Activated naive CD8-positive, alpha-beta T cell treated with anti-CD3 and anti-CD28 coated beads, Interleukin-2, amount 50 U/mL, for 16 hours (primary cell): ENCODE measurements around the gene AP4M1.
A peak's percentile ranks its signal among the peaks of the same experiment; 100 is the strongest.

ENCODE experiments used
- DNase-seq: peaks from one replicate; pipeline ENCODE4 v3.0.0-alpha.2; 2020; ENCODE audit warnings: low read depth, low spot score

The AP4M1 gene

GRCh38 chr7:100101016-100101862 is at the start of gene AP4M1, which contains the start of gene MCM7:
TSS of gene AP4M1 (plus strand) at chr7:100101643. CDS start at chr7:100101715, 72 bp downstream.
TSS of gene MCM7 (minus strand) at chr7:100101397. CDS start at chr7:100101294, 103 bp downstream.
- DNase-seq = peak; percentile 91

GRCh38 chr7:100053215-100053614 is 48.2 kb upstream of the AP4M1 start:
- DNase-seq = no peak

- no peak for DNase-seq
Observed at GRCh38 chr7:100057006-100057405, 44.4 kb upstream of the AP4M1 start.

GRCh38 chr7:100059251-100059739 is 42.1 kb upstream of the AP4M1 start:
- DNase-seq = no peak

- no peak for DNase-seq
Observed at GRCh38 chr7:100061518-100062193, 39.8 kb upstream of the AP4M1 start.

GRCh38 chr7:100063376-100063775 is 38.1 kb upstream of the AP4M1 start:
- DNase-seq = no peak

- DNase-seq = no peak
Observed at GRCh38 chr7:100064162-100064561, 37.3 kb upstream of the AP4M1 start.

GRCh38 chr7:100065452-100066186 is 35.8 kb upstream of the AP4M1 start:
- no peak for DNase-seq

- DNase-seq = no peak
Observed at GRCh38 chr7:100066953-100067352, 34.5 kb upstream of the AP4M1 start.

GRCh38 chr7:100069991-100070390 is 31.5 kb upstream of the AP4M1 start:
- DNase-seq = no peak

GRCh38 chr7:100071018-100071723 is 30.3 kb upstream of the AP4M1 start:
- DNase-seq = no peak

GRCh38 chr7:100072462-100072861 is 29.0 kb upstream of the AP4M1 start:
- no peak for DNase-seq

GRCh38 chr7:100074841-100075240 is 26.6 kb upstream of the AP4M1 start:
- DNase-seq = no peak

GRCh38 chr7:100075418-100075817 is 26.0 kb upstream of the AP4M1 start:
- no peak for DNase-seq

GRCh38 chr7:100077205-100077604 is 24.2 kb upstream of the AP4M1 start:
- no peak for DNase-seq

GRCh38 chr7:100079024-100079560 is 22.4 kb upstream of the AP4M1 start:
- no peak for DNase-seq

GRCh38 chr7:100080907-100081534 is 20.4 kb upstream of the AP4M1 start:
- DNase-seq = no peak

GRCh38 chr7:100081535-100082102 is 19.8 kb upstream of the AP4M1 start, which contains the start of gene ZNF3:
TSS of gene ZNF3 (minus strand) at chr7:100081723. CDS start at chr7:100077357, 4,366 bp downstream.
- peak; percentile 96 for DNase-seq

- no peak for DNase-seq
Observed at GRCh38 chr7:100082978-100083377, 18.5 kb upstream of the AP4M1 start.

- DNase-seq = no peak
Observed at GRCh38 chr7:100085515-100085914, 15.9 kb upstream of the AP4M1 start.
